NCI-H1105 (cell line): ENCODE measurements around the gene MOSPD3.

Experiments
- DNase-seq: peaks from one replicate; lab custom pipeline; 2025; lab: John Stamatoyannopoulos, UW

Gene MOSPD3

DNA sequence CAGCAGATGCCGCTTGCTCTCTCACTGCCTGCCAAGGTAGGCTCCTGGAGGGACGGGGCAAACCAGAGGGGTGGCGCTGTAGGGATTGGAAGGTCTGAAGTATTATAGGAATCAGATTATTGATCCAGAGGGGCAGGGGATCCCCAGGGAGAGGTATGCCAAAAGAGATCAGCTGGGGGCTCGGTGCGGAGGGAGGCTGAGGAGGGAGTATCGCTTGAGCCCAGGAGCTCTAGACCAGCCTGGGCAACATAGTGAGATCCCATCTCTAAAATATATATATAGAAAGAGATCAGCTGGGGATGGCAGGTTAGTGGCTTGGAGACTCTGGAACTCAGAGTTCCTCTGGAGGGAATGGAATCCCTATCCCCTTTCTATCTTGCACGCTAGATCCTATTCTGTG lies 17.2 kb upstream of the MOSPD3 start:
- no peak for DNase-seq

DNA sequence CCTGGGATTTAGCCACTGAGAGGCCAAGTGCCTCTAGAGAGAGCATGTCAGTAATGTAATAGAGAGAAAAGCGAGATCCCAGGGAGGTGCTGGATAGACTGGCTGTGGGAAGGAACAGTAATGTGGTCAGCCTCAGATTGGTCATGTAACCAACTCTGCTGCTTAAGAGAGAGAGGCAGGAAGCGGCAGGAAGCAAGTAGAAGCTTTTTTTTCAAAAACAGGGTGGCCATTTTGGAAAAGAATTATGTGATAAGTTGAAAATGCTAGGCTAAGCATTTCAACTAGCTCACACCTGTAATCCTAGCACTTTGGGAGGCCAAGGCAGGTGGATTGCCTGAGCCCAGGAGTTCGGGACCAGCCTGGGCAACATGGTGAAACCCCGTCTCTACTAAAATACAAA lies 13.9 kb upstream of the MOSPD3 start:
- DNase-seq = no peak

DNA sequence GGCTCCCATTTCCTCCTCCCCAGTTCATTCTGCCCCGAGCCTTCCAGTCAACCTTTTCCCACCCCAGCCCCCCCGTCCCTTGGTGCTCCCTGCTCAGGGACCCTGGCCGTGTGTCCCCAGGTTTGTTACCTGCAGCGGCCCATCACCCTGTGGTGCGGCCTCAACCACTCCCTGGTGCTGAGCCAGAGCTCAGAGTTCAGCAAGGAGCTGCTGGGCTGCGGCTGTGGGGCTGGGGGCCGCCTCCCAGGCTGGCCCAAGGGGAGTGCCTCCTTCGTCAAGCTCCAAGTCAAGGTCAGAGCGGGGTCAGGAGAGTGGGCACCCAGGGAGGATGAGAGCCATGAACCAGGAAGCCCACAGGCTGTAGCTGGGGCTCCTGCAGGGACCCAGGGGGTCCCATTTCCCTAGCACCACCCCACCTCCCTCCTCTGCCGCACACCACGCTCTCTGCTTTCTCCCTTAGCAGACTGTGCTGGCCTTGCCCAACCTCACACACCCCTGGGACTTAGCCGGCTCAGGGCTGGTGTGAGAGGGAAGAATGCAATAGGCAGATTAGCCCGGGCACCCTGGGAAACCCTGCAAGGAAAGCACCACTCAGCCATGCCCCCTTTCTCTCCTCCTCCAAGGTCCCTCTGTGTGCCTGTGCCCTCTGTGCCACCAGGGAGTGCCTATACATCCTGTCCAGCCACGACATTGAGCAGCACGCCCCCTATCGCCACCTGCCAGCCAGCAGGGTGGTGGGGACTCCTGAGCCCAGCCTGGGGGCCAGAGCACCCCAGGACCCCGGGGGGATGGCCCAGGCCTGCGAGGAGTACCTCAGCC lies 12.2 kb upstream of the MOSPD3 start:
- DNase-seq = no peak

DNA sequence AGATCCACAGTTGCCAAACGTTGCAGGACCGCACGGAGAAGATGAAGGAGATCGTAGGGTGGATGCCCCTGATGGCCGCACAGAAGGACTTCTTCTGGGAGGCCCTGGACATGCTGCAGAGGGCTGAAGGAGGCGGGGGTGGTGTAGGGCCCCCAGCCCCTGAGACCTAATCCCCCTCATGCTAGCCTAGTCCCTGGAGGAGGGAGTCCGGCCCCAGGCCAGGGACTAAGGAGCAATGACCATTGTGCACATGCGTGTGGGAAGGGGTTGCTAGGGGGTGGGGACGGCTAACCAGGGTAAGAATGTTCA lies 11.7 kb upstream of the MOSPD3 start:
- DNase-seq = no peak

DNA sequence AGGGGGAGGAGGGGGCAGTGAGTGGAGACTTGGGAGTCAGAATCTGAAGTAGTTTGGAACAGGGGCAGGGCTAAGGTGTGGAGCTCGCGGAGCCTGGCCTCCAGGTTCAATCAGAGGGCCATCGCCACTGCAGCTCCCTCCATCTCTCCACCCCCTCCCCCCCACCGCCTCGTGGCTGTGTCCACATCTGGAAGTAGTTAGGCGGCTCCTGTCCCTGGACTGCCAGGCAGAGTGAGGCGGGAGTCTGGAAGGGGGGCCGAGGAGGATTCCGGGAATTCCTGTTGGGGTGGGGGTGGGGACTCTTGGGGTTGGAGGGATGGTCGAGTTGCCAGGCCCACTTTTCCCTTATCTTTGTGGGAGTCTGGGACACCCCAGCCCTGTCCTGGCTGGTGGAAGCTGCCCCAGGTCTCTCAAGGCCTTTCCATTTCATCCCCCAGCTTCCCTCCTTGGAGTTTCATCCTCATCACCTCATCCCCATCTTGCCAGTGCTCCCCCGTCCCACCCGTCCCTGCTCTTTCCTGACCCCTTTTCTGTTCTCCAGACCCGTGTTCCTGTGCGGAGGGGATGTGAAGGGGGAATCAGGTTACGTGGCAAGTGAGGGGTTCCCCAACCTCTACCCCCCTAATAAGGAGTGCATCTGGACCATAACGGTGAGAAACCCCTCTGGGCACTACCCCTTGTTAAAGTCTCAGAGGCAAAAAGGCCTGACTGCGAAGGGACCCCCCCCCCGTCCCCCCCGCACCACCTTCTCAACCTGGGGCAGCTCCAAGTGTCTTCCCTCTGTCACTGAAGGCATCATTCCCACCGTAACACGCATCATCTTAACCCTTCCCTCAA lies 9.2 kb upstream of the MOSPD3 start:
- DNase-seq = no peak

DNA sequence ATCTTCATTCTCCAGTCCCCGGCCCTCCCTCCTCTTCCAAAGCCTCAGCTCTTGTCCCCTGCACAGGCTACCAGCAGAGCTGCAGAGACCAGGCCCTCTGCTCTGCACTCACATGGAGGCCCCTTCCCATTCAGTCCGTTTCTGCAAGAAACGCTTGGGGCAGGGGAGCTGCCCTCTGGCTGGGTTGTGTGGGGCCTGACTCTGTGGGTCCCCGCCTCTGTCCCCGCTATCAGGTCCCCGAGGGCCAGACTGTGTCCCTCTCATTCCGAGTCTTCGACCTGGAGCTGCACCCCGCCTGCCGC lies 8.7 kb upstream of the MOSPD3 start:
- DNase-seq = no peak

DNA sequence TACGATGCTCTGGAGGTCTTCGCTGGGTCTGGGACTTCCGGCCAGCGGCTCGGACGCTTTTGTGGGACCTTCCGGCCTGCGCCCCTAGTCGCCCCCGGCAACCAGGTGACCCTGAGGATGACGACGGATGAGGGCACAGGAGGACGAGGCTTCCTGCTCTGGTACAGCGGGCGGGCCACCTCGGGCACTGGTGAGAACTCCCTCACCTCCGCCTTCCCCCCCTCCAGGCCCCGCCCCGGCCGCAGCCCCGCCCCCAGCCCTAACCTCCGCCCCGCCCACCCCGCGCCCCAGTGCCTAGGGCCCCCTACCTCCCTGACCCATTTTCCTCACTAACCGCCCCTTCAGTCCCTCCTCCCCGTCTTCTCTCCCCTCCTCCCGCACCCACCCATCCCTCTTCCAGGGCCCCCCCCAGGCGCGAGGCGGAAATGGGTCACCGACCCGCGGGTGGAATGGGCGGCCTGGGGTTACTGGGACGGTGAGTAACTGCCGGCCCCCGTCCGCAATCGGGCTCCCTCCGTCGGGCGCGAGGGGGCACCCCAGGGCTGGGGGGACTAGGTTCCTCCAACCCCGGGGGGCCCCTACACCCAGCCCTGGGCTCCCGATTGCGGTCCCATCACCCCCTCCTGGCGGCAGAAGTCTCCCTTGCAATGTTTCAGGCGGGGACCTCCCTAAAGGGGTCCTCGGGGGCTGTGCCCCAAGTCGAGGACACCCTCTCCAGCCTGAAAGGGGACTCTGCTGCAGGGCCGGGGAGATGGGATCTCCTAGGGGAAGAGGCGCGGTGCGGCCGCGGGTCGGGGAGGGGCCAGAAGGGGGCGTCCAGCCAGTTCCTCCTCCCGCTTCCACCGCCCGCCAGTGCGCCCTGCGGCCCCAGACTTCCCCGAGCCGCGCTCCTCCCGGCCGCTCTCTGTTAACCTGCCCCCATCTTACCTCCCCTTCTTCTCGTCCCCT lies 8.0 kb upstream of the MOSPD3 start:
- DNase-seq = peak; percentile 28

DNA sequence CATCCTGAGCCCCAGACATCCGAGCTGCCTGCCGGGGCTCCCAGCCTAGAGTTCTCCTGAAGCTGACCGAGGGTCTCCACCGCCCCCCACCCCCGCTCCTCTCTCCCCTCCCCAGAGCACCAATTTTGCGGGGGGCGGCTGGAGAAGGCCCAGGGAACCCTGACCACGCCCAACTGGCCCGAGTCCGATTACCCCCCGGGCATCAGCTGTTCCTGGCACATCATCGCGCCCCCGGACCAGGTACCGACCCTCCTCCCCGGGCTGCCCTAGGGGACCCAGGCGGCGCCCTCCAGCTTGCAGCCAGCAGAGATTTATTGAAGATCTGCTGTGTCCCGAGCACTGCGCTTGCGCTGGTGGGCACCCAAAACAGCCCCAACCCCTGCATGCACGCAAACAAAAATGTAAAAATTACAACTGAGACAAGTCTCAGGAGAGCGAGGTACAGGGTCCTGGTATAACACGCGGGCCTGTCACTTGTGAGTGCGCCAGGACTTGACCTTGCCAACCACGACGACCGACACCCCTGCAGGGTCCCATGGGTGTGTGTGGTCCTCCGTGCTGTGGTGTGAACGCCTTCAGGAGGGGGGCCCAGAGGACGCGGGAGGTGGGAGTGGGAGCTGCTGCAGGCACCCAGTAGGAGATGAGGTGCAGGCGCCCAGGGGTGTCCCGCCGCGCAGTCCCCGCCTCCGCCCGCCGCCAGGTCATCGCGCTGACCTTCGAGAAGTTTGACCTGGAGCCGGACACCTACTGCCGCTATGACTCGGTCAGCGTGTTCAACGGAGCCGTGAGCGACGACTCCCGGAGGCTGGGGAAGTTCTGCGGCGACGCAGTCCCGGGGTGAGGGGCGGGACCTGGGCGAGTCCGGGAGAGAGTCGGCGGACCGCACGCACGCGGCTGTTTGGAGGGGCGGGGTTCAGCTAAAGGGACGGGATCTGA lies 7.1 kb upstream of the MOSPD3 start:
- no peak for DNase-seq

DNA sequence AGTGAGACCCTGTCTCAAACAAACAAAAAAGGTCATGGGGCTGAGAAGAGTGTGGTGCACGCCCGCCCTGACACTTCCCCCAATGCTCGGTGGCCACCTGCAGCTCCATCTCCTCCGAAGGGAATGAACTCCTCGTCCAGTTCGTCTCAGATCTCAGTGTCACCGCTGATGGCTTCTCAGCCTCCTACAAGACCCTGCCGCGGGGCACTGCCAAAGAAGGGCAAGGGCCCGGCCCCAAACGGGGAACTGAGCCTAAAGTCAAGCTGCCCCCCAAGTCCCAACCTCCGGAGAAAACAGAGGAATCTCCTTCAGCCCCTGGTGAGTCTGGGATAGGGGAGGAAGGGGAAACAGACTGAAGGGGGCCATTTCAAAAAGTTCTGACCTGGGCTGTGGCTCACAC lies 6.0 kb upstream of the MOSPD3 start:
- DNase-seq = no peak

DNA sequence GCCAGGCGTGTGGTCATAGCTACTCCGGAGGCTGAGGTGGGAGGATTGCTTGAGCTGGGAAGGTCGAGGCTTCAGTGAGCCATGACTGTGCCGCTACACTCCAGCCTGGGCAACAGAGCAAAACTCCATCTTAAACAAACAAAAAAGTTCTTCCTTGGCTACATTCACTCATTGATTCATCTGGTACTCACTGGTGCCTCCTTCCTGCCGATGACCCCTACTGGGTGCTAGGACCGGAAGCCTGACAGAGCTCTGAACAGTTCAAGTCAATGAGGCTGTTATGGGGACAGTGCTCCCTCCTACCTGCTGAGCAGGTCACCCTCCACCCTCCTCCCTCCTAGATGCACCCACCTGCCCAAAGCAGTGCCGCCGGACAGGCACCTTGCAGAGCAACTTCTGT lies 5.2 kb upstream of the MOSPD3 start:
- no peak for DNase-seq

DNA sequence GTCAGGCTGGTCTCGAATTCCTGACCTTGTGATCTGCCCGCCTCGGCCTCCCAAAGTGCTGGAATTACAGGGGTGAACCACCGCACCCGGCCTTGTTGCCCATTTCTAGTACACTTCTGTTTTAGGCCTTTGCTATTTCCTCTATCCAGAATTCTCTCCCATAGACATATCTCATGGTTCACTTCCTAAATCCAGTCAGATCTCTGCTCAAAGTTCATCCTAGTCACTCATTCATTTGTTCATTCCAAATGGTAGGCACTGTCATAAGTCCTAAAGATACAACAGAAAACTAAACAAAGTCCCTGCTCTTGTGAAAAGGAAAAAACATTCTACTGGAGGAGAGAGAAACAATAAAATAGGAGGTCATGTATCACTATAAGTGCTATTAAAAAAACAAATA lies 2.4 kb upstream of the MOSPD3 start:
- DNase-seq = no peak

DNA sequence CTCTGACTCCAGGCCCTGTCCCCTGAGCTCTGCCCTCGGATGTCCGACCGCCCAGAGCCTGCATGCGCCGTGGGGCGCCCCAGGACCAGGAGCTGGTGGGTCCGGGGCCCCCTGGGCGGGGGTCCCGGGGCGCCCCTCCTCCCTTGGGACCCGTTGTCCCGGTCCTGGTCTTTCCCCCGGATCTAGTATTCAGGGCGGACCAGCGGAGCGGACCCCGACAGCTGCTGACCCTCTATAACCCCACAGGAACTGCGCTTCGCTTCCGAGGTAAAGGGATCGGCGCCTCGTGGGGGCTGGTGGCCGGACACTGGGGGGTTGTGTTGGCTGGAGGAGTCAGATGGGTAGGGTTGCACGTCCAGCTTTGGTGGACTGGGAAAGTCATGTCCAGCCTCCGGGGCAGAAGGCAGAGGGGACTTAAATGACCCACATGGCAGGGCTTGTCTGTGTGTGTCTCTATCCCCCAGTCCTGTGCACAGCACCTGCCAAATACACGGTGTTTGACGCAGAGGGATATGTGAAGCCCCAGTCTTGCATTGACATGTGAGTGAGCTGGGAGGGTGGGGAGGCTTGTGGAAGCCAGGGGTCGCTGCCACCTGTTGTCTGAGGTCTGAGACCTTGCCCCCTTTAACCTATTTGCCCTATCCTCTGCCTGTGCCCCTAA lies 520 bp downstream of the MOSPD3 start:
- DNase-seq = no peak

DNA sequence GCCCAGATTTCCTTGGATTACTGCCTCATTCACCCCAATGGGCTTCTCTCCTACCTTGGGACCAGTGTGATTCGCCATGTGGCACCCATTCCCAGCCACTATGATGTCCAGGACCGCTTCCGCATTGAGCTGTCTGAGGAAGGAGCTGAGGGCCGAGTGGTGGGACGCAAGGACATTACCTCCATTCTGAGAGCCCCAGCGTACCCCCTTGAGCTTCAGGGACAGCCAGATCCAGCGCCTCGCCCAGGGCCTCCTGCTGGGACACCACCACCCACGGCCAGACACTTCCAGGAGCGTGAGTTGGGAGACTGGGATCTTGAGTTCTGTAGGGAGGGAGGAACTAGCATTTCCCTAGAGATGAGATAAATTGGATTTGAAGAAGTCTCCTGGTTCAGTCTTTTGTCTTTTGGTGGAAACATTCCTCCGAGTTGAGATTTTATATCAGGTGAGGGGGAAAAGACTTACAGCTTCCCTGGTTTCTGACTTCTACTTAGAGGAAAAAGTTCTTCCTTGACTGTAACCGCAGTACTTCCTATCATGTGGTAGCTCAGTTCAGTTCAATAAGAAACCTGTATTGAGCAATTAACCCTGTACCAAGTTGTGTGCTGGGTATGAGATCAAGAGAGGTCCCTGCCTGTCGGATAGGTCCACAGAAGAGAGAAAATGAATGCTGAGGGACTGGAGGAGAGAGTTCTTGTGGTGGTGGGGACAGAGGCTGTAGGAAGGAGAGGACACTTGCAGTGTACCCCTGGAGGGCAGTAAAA lies 1.3 kb downstream of the MOSPD3 start:
- no peak for DNase-seq

DNA sequence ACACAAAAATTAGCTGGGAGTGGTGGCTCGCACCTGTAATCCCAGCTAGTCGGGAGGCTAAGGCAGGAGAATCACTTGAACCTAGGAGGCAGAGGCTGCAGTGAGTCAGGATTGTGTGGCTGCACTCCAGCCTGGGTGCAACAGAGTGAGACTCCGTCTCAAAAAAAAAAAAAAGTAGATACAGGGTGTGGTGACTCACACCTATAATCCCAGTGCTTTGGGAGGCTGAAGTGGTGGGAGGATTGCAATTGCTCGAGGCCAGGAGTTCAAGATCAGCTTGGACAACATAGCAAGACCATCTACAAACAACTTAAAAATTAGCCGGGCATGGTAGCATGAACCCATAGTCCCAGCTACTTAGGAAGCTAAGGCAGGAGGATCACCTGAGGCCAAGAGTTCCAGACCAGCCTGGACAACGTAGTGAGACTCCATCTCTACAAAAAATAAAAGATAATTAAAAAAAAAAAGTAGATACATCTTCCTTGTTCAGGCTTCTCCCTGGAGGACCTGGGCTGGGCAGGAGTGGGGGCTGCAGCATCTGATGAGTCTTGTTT lies 2.0 kb downstream of the MOSPD3 start:
- DNase-seq = no peak

DNA sequence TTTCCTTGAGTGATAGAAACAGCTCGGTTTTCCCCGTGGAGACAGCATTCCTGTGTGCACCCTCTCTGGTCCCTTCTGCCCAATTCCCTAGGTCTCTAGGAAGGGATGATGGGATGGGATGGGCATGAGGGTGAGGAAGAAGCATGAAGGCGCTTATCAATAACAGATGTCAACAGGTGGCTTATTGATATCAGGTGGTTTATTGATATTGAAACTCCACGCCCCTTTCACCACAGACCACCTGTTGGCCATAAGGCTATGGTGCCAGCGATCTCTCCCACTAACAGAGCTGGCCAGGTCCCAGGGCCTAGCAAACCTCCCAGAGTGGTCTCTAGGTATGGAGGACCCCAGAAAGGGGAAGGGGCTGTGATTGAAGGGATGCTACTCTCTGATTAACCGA lies 7.9 kb downstream of the MOSPD3 start:
- DNase-seq = no peak

DNA sequence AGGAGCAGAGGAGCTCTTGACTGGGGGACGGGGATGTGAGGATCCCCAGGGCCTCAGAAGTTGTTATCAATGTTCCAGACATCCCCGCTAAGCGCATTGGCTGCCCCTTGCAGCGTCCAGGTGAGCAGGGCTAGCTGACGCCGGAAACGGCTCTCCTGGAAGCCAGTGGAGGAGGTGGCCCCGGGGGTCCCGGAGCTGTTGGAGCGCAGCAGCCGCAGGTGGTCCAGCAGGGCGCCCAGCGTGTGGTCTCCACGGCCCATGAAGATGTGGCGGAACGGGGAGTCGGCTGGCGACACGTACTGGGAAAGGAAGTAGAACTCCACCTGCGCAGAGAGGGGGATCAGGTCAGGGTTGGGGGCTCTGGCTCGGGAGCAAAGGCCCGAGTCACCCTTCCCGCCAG lies 8.5 kb downstream of the MOSPD3 start:
- no peak for DNase-seq

DNA sequence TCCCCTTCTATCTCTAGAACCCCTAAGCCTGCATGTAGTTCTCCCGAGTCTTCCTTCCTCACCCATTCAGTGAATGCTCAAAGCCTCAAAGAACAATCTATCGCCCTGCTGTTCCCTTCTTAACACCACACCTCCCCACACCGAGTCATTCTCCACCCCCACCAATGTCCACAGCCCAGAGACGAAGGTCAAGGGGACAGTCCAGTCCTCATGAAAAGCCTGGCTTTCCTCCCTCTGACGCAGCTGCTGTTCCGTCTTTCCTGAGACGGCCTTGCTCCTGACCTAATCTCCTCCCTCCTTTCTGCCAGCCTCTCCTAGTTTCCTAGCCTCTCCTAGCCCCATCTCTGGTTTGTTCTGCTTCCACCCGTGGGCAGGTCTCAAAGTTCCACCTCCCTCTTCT lies 9.2 kb downstream of the MOSPD3 start:
- no peak for DNase-seq

DNA sequence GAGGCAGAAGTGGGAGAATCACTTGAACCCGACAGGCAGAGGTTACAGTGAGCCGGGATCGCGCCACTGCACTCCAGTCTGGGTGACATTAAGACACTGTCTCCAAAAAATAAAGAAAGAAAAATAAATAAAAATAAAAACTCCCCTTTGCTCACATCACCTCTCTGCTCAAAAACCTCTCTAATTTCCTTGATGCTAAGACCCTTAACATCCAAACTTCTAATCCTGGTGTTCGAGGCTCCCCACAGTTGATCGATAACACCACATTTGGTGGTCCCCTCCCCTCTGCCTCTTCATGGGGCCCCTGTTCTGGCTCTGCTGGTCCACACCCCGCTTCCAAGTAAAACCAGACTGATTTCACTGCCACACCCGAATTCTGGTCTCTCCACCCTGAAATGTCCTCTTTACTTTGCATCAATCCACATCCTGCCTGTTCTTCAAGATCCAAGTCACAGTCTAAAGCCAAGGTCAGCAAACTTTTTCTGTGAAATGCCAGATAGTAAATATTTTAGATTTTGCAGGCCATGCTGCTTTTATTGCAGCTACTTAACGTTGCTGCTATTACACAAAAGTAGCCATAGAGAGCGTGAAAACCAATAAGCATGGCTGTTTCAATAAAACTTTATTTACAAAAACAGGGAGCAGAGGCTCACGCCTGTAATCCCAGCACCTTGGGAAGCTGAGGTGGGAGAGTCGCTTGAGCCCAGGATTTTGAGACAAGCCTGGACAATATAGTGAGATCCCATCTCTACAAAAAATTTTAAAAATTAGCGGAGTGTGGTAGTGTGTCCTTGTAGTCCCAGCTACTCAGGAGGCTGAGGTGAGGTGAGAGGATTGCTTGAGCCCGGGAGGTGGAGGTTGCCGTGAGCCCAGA lies 11.8 kb downstream of the MOSPD3 start:
- DNase-seq = no peak

DNA sequence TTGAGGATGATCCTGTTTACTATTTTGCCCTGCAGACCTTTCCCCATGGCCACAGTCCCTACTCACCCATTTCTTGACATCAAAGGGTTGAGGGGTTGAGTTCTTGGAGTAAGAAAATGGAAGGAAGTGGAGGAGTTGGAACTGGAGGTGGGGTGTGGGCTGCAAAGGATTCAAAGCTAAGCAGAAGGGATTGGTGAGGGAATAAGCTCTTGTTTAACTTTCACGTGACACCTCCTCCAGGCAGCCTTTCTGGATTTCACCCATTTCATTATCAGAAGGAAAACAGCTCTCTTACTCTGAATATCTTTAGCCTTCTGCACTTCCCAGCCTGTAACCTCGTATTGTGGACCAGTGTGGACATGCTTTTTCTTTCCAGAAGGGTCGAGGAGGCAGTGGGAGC lies 13.7 kb downstream of the MOSPD3 start:
- DNase-seq = no peak
